Peyer's patch (tissue), 4 donors: ENCODE data around the gene HAGHL.

Experiments used
- CTCF ChIP-seq, 6 experiments: fragments of 450-650 bp in 4 of 6; fragments of 200-600 bp in 2 of 6; sonication (generic) in 1 of 6; IDR thresholded peaks; one replicate each; pipeline ENCODE4 v1.5.1; 2017 to 2019; ENCODE audit warnings: antibody characterized with exemption in 6 of 6, mild to moderate bottlenecking in 3 of 6, moderate library complexity in 1 of 6
- POLR2A ChIP-seq, 2 donors: fragments of 450-650 bp; IDR thresholded peaks; one replicate each; pipeline ENCODE4 v1.5.1; 2017; ENCODE audit warnings: antibody characterized with exemption in 2 of 2, mild to moderate bottlenecking in 2 of 2, moderate library complexity in 2 of 2

- TF ChIP-seq POLR2A (IDR thresholded peaks at IDR 0.05) = peak in 1 of 2 donors; percentile 19
- no peak for TF ChIP-seq CTCF (IDR thresholded peaks at IDR 0.05)
These were observed 31.4 kb upstream of the HAGHL start for GRCh38 chr16:695355-696089.
